Stimulated activated CD8-positive, alpha-beta memory T cell treated with anti-CD3 and anti-CD28 coated beads, Interleukin-12 subunit alpha, Interleukin-12 subunit beta, amount 100 ng/mL, for 24 hours (primary cell): ENCODE measurements around the gene NLRP1.
A peak's percentile ranks its signal among the peaks of the same experiment; 100 is the strongest.

Experiments used
- DNase-seq: peaks from one replicate; pipeline ENCODE4 v3.0.0-alpha.2; 2020; ENCODE audit errors: extremely low read depth

Gene NLRP1

DNA sequence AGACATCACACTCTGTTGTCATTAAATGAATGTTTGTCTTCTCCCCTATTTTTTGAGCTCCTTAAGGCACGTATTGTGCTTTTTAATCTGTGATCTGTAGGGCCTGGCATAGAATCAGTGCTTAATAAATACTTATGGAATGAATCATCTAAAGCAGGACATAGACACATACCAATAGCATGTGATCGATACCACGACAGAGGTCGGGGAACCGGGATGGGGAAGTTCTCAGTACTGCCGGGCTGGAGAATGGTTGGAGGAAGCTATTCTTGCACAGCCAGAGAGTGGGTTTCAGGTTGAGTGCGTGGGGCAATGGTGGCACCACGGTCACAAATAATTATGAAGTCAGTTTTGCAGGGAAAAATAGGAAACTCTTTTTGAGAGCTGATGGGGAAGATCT lies 26.8 kb downstream of the NLRP1 start:
- DNase-seq: no peak

- DNase-seq: no peak
These were observed 29.1 kb downstream of the NLRP1 start for GRCh38 chr17:5555254-5555653.

GRCh38 chr17:5553479-5553878 lies 30.8 kb downstream of the NLRP1 start:
- DNase-seq: no peak

DNA sequence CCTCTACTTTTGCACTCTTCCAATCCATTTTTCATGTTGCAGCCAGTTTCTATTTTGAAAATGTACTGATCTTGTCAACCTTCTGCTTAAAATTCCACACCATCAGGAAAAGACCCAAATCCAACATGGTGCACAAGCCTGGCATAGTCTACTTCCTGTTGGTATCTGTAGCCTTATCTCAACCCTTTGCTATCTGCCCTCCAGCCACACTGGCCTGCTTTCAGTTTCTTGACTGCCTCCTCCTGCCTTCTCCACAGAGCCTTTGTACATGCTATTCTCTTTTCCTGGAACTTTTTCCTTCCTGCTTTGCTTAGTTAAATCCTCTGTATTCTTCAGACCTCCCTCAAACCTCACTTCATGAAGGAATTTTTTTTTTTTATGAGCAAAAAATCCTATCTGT lies 31.5 kb downstream of the NLRP1 start:
- no peak for DNase-seq

- DNase-seq: no peak
These were observed 39.0 kb downstream of the NLRP1 start for GRCh38 chr17:5545051-5545987.

GRCh38 chr17:5544115-5544514 lies 40.2 kb downstream of the NLRP1 start:
- no peak for DNase-seq

GRCh38 chr17:5541610-5542202 lies 42.6 kb downstream of the NLRP1 start:
- no peak for DNase-seq

DNA sequence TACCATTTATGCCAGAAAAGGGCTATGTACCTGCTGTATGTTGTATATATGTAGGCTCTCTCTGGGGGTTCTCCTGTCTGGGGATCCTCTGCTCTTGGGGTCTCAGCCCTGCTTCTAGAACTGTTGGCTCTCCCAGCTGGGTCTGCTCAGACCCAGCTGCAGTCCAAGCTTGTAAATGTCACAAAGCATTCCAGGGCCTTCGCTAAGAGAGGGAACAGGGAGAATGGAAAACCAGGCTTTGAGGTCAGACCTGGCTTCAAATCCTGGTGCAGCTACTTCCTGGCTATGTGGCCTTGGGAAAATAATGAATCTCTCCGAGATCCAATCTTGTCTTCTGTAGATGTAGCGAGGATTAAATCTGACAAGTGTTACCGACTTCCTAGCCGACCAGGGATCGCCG lies 44.0 kb downstream of the NLRP1 start:
- no peak for DNase-seq

GRCh38 chr17:5539286-5539685 lies 45.0 kb downstream of the NLRP1 start:
- no peak for DNase-seq

DNA sequence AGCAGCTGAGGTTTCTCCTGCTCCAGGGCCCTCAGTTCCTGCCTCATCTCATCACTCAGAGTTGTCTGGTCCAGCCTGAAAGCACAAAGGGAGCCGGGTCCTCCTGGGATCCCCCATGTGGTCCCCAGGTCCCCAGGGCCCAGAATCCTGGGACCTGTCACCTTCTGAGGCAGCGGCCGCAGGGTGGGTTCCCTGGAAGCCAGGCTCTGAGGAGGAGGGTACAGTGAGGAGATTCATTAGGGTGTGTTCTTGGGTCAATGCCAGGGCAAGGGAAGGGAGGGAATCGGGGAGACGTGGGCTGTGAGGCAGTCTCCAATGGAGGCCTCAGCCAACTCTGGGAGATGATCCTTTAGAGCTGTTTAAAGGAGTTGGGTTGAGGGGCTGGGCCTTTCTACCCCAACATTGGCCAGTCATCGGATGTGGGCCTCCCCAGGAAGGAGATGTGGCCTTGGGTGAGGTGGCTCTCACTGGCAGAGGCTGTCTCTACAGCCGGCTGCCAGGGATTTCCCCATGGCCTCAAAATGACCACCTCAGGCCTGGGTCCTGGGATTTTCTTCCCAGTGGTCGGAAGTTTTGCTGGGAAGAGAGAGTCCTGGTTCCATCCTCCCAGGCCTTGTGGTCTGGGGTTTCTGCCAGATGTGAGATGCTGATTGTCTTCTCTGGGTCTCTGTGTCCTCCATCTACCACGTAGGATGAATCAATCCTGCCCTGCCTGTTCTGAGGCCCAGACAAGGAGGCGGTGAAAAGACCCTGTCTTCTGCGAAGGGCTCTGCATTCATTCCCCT lies 47.3 kb downstream of the NLRP1 start:
- DNase-seq: no peak

DNA sequence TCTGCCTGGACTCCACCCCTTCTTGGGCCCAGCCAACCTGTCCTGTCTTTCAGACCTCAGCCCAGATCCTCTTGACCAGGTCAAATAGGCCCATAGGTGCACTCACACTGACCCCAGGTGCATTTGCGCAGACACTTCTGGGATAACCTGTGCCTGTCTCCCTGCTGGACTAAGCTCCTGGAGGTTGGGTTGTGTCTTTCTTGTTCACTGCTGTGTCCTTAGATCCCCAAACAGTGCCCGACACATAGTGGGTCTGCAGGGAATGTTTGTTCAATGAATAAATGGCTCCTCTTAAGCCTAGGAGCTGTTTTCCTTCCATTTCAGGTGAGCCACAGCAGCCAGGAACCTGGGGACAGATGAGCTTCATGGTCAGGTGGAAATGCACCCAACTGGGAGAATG lies 48.9 kb downstream of the NLRP1 start:
- DNase-seq: no peak

DNA sequence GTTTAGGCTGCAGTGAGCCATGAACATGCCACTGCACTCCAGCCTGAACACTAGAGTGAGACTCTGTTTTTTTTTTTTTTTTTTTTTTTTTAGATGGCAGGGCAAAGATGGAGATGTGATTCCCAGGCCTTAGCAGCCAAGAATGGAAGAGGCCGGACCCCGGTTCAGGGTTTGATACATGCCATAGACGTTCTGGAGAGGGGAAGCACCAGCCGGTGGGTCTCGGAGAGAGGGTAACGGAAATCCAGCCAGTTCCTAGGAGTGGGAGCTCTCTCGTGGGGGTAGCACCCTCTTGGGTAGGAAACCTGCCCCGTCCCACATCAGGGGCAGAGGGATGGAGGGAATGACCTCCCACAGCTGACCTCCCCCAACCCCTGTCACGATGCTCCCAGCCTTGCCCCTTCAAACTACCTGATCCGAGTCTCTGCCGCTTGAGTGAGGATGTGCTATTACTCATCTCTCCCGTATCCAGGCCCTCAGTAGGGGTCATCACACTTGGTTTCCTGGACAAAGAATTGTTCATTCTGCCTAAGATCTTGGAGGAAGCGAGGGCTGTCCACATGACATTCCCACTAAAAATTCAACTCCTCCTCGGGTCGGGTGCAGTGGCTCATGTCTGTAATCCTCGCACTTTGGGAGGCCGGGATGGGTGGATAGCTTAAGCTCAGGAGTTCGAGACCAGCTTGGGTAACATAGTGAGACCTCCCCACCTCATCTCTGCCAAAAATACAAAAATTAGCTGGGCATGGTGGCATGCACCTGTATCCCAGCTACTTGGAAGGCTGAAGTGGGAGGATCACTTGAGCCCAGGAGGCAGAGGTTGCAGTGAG lies 50.6 kb downstream of the NLRP1 start:
- DNase-seq: no peak

- no peak for DNase-seq
These were observed 51.7 kb downstream of the NLRP1 start for GRCh38 chr17:5532581-5532980.

GRCh38 chr17:5531085-5531418 lies 53.3 kb downstream of the NLRP1 start:
- DNase-seq: no peak

- no peak for DNase-seq
These were observed 53.8 kb downstream of the NLRP1 start for GRCh38 chr17:5530265-5531084.

DNA sequence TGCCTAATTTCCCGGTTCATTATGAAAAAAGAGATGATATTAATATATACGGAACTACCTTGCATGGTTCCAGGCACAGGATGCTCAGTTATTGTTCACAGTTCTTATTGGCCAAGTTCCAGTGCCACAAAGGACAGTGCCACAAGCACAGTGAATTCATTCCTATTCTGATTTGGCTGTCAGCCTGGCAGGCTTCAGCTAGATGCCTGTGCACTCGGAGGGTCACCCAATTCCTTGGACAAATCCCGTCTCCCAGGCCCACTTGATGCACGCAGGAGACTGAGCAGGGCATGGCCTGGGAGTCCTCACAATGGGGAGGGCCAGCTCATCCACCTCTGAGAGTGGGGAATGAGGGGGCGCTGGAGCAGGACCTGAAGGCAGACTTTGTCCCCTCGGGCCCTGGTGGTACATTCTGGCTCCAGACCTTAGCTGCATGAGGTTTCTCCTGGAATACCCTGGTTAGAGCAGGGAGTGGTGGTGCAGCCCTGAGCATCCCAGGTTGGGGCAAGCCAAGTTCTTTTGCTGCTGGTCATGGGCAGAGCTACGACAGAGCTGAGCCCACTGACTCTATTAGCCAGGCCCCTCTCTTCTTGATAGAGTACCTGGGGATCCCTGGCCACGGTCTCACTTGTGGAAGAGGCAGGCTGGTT lies 56.6 kb downstream of the NLRP1 start:
- DNase-seq: no peak

GRCh38 chr17:5526821-5527598 lies 57.3 kb downstream of the NLRP1 start:
- peak; percentile 35 for DNase-seq

DNA sequence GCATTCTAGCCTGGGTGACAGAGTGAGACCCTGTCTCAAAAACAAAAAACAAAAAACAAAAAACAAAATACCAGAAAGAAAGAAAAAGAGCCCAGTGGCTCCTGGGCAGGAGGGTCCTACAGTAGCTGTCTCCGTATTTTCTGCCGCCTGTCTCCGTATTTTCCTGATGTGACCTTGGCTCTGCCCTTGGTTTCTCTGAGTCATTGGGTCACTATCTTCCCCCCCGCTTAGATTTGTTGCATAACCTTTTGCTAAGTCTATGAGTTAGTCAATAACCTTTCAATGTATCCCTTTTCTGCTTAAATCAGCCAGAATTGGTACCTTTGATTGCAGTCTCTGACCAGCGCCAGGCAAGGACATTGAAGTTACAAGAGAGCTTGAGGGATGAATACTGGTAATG lies 61.1 kb downstream of the NLRP1 start:
- DNase-seq: no peak

DNA sequence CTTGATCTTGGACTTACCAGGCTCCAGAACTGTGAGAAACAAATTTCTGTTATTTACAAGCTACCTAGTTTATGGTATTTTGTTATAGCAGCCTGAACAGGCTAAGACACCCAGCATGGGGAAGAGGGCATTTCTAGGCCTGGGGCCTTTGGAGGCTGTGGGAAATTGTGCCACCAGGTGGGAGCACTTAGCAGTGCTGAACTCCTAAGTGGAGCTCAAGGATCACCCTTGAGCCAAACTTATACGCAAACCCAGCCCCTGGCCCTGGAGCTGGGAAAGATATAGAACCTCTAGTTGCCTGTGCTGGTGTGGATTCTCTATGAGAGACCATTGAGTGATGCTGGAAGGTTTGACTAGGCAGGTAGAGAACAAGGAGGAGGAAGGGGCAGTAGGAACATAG lies 61.8 kb downstream of the NLRP1 start:
- DNase-seq: no peak
